ENCODE data around the gene CDK15.

CDK15 gene

GRCh38 chr2:201913201-201913600 lies 106.9 kb downstream of the CDK15 start:
- no peak for DNase-seq

GRCh38 chr2:201915446-201915845 lies 109.1 kb downstream of the CDK15 start:
- DNase-seq, result no peak

- no peak for DNase-seq
Observed at GRCh38 chr2:201916565-201916964, 110.2 kb downstream of the CDK15 start.

DNA sequence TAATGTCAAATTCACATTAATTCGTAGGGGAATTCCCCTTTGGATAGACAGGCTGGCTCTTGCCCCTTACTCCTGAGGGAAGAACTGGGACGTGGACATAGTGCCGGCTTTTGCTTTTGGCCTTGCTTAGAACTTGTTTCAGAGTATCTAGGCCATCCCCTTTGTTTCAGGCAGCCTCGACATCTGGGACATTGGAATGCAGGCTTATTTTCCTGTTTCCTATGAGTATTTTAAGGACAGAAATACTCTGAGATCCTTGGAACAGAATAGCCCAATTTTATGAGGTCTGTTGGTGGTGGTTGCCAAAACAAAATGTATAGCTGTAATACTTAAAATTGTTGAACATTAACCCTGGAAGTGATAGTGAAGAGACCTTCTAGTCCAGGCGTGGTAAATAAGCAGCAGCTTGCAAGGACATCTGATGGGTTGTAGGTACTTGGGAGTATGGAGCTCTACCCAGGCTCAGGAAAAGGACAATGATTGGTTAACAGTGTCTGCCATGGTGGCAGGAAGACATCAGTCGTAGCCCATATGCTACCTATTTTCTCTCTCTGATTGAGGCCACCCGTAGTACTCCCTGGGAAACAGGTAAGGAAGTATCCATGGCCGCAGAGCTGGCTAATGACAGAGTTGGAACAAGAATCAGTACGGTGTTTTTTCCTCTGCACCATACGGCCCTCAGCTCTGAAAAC lies 112.4 kb downstream of the CDK15 start:
- DNase-seq, result no peak

DNA sequence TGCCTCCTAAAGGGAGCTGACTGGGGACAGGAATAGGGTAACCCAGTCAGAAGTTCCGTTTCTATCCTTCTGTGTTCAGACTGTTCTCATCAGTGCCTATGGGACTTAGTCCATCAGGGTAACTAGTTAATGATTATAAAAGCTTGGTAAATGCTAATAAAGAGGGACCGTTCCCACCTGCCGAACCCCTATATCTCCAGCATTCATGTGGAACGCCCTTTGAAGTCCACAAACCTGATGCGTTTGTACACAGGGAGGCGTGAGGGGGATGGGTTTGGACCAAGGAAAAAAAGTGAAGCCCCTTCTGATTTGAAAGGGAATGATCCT lies 112.9 kb downstream of the CDK15 start:
- no peak for DNase-seq

GRCh38 chr2:201923436-201924328 lies 117.3 kb downstream of the CDK15 start:
- DNase-seq, result no peak

GRCh38 chr2:201924453-201924852 lies 118.1 kb downstream of the CDK15 start:
- no peak for DNase-seq

GRCh38 chr2:201925056-201925455 lies 118.7 kb downstream of the CDK15 start:
- DNase-seq, result no peak

DNA sequence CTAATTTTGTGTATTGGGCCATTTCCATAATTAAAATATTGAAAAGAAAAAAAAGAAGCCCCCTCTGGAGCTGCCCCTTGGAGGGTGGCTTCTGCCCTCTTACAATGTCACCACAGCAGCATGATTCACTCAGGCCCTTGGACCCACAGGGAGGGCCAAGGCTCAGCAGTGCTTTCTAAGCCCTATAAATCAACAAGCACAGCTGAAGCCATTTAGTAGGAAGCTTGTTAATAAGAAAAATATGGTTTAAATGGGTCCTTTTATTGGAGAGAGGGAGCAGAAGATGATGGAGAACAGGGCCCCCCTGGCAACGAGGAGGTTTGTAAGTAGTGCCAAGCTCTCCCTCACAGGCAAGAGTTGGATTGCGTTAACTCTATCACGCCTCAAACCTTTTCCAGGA lies 119.7 kb downstream of the CDK15 start:
- no peak for DNase-seq

DNA sequence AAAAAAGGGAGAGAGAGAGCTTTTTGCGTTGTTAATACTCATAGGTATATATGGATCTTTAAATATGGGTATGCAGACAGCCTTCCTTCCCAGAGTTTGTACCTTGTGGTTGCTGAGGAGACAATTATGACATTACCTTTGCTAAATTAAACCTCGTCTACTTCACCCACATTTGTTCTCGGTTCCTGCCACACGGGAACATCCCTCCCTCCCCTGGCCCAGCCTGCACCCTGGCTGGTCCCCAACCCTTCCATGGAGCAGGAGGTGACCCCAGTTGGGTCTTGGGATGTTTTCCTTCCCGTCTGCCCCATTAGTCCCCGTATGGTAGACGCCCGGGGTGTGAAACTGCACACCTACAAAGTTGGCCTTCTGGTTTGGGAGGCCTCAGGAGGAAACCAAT lies 122.0 kb downstream of the CDK15 start:
- no peak for DNase-seq

- DNase-seq, result no peak
Observed at GRCh38 chr2:201929281-201930026, 123.1 kb downstream of the CDK15 start.

DNA sequence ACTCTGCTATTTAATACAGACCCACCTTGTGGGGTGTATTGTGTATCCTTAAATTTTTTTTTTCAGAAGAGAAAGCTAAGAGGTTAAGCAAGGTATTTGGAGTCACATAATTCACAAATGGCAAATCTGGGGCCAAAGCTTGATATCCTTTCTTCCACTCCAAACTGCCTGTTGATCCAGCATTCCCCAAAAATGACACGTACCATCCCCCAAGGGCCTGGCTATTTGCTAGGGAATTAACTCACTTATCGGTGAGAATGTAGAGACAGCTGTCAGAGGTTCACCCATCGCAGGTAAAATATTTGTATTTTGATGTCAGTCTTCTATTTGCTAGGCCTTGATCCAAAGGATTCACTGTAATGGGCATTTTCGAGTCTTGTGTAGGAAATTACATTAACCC lies 123.7 kb downstream of the CDK15 start:
- no peak for DNase-seq

DNA sequence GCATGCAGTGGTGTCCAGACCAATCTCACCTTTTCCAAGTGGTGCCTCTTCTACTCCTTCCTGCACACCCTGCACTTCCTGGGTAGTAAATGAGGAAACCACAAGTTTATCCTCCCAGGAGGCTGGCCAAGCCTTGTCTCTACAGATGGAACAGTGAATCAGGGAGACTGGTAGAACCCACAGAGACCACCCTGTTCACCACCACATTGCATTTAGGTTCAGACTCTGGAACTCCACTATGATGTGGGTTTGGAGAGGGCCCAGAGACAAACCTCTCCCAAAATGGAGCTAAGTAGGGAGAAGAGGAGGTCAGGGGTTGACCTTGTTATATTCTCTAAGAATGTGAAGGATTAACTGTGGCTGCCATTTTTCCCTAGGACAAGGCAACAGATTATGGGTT lies 124.5 kb downstream of the CDK15 start:
- no peak for DNase-seq

GRCh38 chr2:201931475-201931874 lies 125.1 kb downstream of the CDK15 start:
- DNase-seq, result no peak

GRCh38 chr2:201931951-201932350 lies 125.6 kb downstream of the CDK15 start:
- DNase-seq, result no peak

- DNase-seq, result no peak
Observed at GRCh38 chr2:201932511-201932910, 126.2 kb downstream of the CDK15 start.

DNA sequence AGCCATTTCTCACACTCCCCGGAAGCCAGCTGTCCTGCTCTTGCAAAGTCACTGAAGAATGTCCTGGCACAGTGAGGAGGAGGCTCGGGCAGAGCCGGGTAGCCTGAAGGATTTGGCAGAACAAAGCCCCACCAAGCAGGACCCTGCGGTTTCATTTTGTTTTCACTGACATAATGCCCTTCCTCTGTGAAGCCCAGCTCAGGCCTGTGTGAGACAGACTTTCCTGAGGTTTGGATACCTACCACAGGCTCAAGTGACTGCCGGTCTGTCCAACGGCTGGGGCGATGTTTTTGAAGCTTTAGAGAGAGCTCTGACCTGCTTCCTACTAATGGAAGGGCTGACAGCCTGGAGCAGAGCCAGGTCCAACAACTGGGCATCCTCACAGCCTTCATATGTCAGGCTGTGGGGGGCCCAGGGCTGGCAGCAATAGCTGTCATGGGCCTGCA lies 127.5 kb downstream of the CDK15 start:
- no peak for DNase-seq

- DNase-seq, result no peak
Observed at GRCh38 chr2:201936817-201937216, 130.5 kb downstream of the CDK15 start.

DNA sequence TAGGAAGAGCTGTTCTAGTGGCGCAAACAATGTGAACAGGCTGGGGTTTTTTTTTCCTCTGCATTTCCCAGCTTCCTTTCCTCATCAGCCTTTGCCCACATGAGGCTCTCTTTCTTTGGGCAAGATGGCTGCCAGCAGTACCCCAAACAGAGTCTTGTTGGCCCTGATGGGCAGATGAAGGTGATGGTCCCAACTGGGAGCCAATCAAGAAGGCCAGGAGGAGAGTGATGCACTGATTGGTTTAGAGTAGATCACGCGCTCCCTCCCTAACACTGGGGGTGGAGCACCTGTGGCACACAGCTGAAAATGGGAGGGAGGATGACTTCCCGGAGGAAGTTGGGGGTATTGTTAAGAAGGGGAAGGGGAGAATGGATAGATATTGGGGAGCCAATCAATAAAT lies 131.0 kb downstream of the CDK15 start:
- DNase-seq, result no peak

DNA sequence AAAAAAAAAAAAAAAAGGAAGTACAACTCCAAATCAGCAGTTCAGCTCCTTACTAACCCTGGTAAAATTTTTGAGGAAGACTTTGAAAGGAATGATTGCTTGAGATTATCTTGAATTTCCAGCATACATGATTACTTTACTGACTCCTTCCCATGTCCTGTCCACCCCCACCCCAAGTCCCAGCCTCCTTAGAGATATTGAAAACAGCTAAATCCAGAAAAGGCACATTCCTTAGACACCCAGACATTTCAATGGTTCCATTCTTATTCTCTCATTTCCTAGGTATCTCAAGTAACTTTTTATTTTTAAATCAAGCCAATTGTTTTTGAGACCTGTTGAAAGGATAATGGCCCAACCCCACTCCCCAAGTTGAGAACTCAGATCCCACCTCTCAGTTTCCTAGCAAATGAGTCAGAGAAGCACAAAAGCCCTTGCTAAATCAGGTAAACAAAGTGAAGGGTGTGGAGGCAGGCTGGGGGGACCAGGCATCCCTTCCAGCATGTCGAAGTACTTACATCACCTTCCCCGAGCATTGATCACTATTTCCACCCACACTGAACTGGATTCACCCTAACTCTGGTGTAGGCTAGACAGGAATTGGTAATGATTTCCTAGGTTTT lies 131.9 kb downstream of the CDK15 start:
- no peak for DNase-seq

DNA sequence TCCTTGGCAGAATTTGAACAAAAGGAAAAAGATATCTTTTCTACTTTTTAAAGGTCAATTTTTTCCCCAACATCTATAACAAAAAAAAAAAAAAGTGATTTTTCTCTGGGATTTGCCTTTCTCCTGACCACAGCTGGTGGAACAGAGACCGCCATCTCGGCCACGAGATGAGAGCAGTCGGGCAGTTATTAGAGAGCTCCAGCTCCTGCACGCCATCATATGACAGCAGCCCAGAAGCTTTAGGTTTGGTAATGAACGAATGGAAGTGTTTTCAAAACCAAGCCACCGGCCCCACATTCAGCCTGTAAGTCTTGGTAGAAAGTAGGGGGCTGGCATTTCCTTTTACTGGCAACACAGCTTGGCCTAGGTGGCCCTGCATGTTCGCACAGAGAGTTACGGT lies 132.4 kb downstream of the CDK15 start:
- DNase-seq, result no peak

GRCh38 chr2:201939453-201939941 lies 133.2 kb downstream of the CDK15 start:
- DNase-seq, result no peak

GRCh38 chr2:201942531-201942930 lies 136.2 kb downstream of the CDK15 start:
- no peak for DNase-seq

All from activated gamma-delta T cell (primary cell).